DMS79 treated with DMSO at 0.1 percent for 48 hours (cell line): Measurements from ENCODE around the gene SCUBE1.
A peak's percentile ranks its signal among the peaks of the same experiment; 100 is the strongest.

Experiments
- DNase-seq: peaks from one replicate; lab custom pipeline; 2025; lab: John Stamatoyannopoulos, UW

The SCUBE1 gene

DNA sequence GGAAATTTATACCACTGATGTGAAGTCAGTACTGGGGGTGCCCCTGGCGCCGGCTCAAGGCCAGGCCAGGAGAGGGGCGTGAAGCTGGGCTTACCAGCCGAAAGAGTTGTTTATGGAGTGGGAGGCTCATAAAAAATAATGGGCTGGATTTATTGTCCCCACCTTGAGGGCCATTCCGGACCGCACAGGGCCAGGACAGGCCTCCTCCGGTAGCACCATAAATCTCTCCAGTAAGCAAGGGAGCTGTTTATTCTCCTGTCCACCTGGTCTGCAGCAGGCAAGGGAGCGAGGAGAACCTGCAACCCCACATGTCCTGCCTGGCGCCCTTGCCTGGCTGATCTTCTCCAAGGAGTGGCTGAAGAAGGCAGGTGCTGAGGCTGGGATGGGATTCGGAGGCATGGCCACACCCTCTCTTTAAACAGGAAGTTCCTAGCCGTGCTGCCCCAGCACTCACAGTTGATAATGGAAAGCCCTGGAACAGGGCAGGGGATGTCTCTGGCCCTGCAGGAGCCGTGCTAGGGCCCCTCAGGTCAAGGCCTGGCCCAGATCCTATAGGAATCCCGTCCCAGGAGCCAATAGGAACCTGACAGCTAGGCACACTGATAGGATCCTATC is 65.1 kb downstream of the SCUBE1 start:
- DNase-seq: peak; percentile 12

- DNase-seq: no peak
These were observed 66.1 kb downstream of the SCUBE1 start for GRCh38 chr22:43277091-43277490.

DNA sequence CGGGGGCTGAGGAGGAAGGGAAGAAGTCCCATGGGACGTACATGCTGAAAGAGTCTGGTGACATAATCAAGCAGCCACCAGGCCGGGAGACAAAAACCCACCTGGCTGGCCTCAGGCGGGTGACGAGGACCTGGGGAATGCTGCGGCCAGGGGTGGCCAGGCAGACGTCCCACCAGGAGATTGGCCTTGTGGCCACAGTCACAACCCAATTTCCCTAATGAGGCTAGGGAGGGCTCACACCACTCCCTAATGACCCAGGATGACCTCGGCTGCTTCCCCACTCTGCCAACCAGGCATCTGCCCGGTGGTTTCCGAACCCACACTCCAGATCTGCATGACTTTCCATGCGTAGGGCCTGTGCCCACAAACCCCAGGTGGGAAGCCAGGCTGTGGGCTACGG is 66.9 kb downstream of the SCUBE1 start:
- no peak for DNase-seq

DNA sequence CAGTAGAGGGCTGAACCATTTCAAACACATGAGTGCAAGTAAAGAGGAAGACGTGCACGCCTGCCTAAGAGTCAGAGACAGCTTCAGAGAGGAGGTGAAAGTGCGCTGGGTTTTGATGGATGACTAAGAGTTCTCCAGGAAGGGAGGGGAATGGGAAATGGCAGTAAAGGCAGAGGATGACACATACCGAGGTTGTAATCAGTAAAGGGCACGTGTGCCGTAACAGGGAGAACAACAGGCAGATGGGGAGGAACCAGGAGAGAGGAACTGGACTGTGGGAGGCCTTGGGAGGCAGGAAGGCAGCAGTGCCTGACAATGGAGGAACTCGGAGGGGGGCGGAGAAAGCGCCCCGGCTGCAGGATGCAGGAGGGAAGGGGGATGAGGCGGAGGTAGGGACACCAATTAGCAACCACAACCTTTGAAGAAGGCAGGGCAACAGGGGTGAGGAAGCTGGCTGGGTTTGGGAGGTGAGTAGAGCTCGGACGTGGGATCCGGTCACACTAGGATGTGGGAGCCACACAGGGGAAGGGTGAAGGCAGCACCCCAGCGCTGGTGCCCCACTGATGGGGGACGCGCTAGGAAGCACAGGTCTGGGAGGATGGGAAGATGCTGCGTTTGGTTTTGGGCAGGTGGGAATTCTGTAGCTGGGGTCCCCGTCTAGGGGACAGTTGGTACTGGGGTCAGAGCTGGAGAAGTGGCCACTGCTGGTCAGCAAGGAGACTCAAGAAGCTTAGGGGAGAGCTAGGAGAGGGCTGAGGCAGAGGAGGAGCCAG is 67.4 kb downstream of the SCUBE1 start:
- DNase-seq: no peak

DNA sequence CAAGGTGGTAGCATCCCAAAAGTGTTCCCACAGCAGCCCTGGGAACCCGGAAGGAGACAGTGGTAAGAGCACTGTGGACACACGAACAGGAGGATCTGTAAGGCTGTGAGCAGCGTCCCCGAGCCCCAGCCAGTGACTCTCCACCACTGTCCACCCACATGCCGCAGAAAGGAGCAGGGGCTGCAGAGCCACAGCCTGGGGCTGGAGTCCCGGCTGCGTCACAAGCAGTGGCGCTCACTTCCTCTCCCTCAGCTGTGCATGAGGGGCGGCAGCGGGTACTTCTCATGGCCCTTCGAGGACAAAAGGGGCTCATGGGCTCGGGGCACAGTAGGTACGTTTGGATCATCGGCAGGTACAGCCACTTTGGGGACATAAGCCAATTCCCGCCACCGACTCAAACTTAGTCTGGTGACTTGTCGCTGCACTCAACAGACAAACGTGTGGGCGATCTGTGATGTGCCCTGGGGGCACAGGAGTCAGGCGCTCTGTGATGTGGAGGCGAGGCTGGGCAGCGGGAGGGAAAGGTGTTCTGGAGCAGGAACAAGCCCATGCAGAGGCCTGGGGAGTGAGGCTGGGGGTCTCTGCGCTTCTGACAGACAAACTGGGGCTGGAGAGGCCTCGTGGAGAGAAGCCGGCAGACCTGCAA is 68.5 kb downstream of the SCUBE1 start:
- no peak for DNase-seq

- peak; percentile 18 for DNase-seq
These were observed 69.2 kb downstream of the SCUBE1 start for GRCh38 chr22:43273902-43274484.

DNA sequence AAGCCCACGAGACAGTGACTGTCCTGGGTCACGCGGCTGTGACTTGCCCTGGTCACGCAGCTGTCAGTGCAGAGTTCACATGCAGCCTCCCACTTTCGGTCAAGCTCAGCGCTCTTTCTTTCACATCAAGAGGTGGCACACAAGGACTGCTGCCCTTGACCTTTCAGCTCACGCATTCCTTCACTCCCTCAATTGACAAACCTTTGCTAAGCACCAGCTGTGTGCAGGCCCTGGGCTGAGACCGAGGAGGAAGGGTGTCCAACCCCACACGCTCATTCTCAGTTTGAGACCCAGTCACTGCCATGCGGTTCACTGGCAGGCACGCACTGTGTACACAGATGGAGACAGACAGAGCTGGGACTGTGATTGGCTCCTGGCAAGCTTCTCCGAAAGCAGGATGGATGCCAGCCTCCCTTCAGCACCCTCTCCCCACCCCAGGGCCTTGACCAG is 70.3 kb downstream of the SCUBE1 start:
- no peak for DNase-seq

DNA sequence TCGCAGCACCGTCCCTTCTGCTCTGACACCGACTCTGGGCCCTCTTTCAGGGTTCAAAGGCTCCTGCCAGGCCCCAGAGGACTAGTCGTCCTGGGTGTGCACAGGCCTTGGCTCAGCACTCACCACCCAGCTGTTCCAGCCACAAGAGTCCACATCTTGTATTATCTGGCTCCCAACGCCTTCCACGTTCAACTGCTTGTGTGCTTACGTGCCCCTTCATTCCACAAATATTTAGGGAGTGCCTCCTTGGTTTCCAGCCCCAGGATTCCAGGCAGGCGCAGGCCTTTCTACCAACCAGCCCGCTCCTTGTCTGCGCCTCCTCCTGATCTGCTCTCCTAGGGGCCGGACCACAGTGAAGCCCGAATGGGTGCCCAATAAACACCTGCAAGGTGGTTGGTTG is 70.9 kb downstream of the SCUBE1 start:
- DNase-seq: no peak

GRCh38 chr22:43270949-43271348 is 72.2 kb downstream of the SCUBE1 start:
- DNase-seq: no peak

DNA sequence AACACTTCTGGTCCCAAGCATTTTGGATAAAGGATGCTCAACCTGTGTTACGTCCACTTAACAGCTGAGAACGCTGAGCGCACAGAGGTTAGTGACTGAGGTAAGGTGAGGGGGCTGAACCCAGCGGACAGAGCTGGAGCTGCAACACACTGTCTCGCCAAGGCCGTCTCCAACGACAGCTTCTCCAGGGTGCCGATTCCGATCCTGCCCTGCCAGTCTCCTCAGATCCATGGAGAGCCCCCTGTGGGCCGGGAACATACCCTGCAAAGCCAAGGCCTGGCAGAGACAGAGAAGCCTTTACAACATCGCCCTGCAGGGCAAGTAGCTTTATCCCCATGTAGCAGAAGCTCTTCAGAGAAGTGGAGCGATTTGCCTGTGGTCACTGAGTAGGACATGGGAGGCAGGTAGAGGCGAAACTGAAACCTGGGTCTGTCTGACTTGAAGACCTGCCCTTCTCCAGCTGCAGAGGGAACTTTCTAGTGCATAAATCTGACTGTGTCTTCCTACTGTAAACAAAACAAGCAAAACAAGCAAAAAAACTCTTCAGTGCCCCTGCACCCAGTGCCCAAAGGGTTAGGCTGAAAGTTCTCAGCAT is 72.8 kb downstream of the SCUBE1 start:
- no peak for DNase-seq

DNA sequence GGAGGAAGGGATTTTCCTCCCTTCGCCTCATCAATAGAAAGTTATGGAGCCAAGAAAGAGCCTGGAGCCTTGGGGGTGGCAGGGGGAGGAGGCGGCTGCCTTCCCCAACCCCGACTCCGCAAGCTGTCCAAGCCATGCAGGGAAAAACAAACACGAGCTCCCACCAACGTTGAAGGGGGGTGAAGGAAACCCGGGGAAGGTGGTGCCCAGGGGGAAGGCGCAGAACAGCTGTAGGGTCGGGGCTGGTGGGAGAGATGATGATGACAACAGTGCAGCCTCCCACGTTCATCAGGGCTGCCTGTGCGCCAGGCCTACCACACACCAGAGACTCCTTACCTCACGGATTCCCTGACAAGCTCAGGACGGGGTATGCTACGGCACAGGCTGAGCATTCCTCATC is 73.5 kb downstream of the SCUBE1 start:
- no peak for DNase-seq

GRCh38 chr22:43269246-43269645 is 73.9 kb downstream of the SCUBE1 start:
- no peak for DNase-seq

DNA sequence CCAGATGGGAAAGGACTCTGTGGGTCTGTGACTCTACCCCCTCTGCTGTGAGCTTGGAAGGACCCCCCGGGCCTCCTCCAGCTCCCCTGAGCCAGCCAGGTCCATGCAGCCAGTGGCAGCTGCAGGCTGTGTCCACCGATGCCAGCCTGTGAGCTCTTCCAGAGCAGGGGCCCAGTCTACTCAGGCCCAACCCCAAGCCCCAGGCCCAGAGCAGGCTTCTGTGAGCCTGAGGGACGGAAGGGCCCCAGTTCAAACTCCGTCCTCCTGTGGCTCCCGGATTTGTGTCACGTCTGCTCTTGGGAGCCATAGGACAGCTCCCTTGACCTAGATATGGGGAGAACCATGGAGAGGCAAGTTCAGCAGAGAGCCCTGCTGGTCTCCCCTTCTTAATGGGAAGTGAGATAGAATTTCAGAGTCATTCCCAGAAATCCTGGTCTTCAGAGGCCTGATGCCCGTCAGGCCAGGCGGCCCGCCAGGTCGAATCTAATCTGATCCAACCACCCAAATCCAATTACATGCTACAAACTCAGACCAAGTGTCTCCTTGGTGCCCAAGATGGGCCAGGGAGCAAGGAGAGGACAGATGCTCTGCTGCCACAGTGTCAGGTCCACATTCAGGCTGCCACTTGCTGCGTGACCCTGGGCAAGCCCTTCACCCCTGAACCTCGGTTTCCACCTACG is 75.1 kb downstream of the SCUBE1 start:
- no peak for DNase-seq

GRCh38 chr22:43267332-43267980 is 75.7 kb downstream of the SCUBE1 start:
- no peak for DNase-seq

DNA sequence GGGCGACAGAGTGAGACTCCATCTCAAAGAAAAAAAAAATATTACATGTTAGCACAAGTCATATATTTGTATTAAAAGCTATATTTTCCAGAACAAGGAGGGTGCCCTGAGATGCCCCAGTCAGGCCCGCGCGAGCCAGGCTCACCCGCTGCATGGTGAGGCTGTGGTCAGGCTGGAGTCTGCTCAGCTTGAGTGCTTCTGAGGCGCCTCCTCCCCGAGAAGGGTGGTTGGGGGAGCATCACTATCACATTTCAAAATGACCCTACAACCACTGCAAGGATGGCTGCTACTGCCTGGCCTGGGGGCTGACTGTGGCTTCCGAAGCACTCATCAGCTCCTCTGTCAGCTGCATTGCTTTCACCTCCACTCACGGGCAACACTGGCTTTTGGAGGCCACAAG is 77.1 kb downstream of the SCUBE1 start:
- DNase-seq: no peak

GRCh38 chr22:43263645-43264514 is 79.3 kb downstream of the SCUBE1 start:
- DNase-seq: peak; percentile 45

DNA sequence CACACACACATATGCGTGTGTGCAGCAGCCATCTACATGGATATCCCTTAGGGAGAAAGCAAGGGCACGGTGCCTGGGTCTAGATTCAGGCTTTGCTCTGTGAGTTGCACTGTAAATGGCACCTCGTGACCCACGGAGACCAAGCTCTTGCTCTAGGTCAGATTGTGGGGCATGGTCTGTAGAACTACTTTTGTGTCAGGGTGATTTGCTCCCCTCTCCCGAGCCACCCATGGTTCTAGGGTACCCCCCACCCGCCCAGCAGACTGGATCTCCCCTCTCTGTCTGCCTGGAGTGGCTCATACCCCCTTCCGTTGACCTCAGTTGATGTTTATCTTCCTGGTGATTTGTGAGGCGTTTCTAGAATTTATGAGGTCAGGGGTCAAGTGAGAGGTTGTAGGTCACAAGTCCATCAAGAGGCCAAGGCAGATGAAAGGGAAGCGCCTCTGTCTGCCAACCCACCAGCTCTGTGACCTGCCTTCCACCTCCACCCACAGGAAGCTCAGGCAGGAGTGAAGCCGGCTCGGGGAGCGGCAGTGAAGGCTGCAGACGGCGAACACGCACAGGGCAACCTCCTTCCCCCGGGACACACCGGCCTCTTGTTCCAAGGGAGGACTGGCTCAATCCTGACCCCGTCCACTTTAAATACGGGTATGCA is 80.1 kb downstream of the SCUBE1 start:
- DNase-seq: no peak

- DNase-seq: no peak
These were observed 82.6 kb downstream of the SCUBE1 start for GRCh38 chr22:43260331-43261231.

DNA sequence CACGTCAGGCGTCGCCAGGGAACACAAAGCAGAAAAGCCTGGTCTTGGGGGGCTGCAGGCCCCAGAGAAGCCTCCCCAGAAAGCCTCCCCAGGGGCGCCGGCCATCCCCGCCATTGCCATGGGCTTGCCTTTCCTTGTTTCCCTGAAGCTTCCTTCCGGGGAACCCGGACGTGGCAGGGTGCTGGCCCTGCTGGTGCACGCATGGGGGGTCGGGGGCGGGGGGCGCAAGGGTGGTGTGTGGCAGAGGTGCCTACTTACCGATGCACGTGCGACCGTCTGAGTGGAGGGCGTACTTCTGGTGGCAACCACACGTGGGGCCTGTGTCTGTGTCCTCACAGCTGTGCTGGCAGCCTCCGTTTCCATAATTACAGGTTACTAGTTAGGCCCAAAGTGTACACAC is 85.2 kb downstream of the SCUBE1 start:
- no peak for DNase-seq
